Heart left ventricle (tissue), 16 donors: ENCODE data around the gene BZW1. TPM values are rescaled to one million over a fixed set of nuclear protein-coding genes. Genes with fewer than 3 reads are reported as not detected.
"Not testable (repeated sequence)": the region's sequence is repeated elsewhere in the genome, so short reads cannot be mapped to it uniquely, and the experiment has no call there.

Experiments used
- ATAC-seq, 4 donors: fragments of 200-7000 bp; cut with Tn5 transposase; one replicate each; pipeline ENCODE4 v1.9.1; 2020 to 2022; ENCODE audit warnings: moderate library complexity in 4 of 4, mild to moderate bottlenecking in 3 of 4, moderate number of reproducible peaks in 1 of 4
- DNase-seq, 5 donors: peaks; one replicate each; pipeline ENCODE4 v3.0.0-alpha.2; 2020
- H3K27ac ChIP-seq, 12 donors: fragments of 200-600 bp; sonication (generic) in 4 of 12; one replicate each; pipeline versions ENCODE4 v1.5.0 to v1.8.0; 2016 to 2022; ENCODE audit warnings: mild to moderate bottlenecking in 2 of 12
- H3K27me3 ChIP-seq, 9 donors: fragments of 200-600 bp; sonication (generic) in 2 of 9; one replicate each; pipeline versions ENCODE4 v1.5.1 to v1.8.0; 2016 to 2022; ENCODE audit warnings: mild to moderate bottlenecking in 3 of 9
- H3K36me3 ChIP-seq, 9 donors: fragments of 200-600 bp; sonication (generic) in 2 of 9; one replicate each; pipeline versions ENCODE4 v1.5.0 to v1.8.0; 2018 to 2022; ENCODE audit warnings: mild to moderate bottlenecking in 2 of 9
- H3K4me1 ChIP-seq, 12 donors: fragments of 200-600 bp; sonication (generic) in 4 of 12; one replicate each; pipeline versions ENCODE4 v1.5.0 to v1.8.0; 2016 to 2022; ENCODE audit warnings: mild to moderate bottlenecking in 3 of 12
- H3K4me3 ChIP-seq, 12 donors: fragments of 200-600 bp; sonication (generic) in 4 of 12; one replicate each; pipeline versions ENCODE4 v1.5.0 to v1.8.0; 2017 to 2022; ENCODE audit warnings: mild to moderate bottlenecking in 9 of 12, moderate library complexity in 4 of 12
- H3K9me3 ChIP-seq, 12 donors: fragments of 200-600 bp; sonication (generic) in 4 of 12; one replicate each; pipeline versions ENCODE4 v1.5.0 to v1.8.0; 2016 to 2022; ENCODE audit warnings: mild to moderate bottlenecking in 1 of 12
- CTCF ChIP-seq, 12 donors: fragments of 200-600 bp; sonication (generic) in 4 of 12; IDR thresholded peaks; one replicate each; pipeline versions ENCODE4 v1.5.0 to v1.8.0; 2018 to 2022; ENCODE audit warnings: antibody characterized with exemption in 12 of 12, mild to moderate bottlenecking in 5 of 12
- POLR2A ChIP-seq, 2 donors: fragments of 450-650 bp; IDR thresholded peaks; one replicate each; pipeline ENCODE4 v1.6.1; 2017; ENCODE audit warnings: antibody characterized with exemption in 2 of 2, mild to moderate bottlenecking in 2 of 2, moderate library complexity in 2 of 2
- WGBS, 4 donors: extraction: QIAGEN DNeasy Blood & Tissue Kit in 2 of 4; methylation state at CpG; one replicate each; pipeline versions ENCODE4 v1.1.5 to v1.1.7; 2013 to 2018; 5-methylcytosine and 5-hydroxymethylcytosine counted together
- intact Hi-C, 10 donors: fragments of 100-400 bp; cut with DNase I; formaldehyde crosslinking; loops; one replicate each; pipeline versions ENCODE4 v1.11.1 to v1.14.2; 2022
- polyA plus RNA-seq, 2 donors: library from polyadenylated mRNA; stranded (reverse); fragments of 200-250 nt; gene quantifications; one replicate each; pipeline ENCODE4 v1.2.3, GENCODE V29; 2013
- total RNA-seq, 9 donors: library from RNA; depleted of rRNA in 2 of 9; stranded (reverse); fragments of >200 nt in 2 of 9; fragmentation: NEBNext Ultra II Directional in 3 of 9; extraction: Animal tissue kit (Norgen Biotek cat#: 25700) in 3 of 9; gene quantifications; one replicate each; pipeline versions ENCODE4 v1.1.0 to v1.2.4, GENCODE V29; 2016 to 2023
- donor health status: ischemic (EF 13 %, LVEDD 7.1; RV severe dilation, severe dysfunction).
- donor health status: healthy with polysubstance abuse.
- donor health status: DM: no; HTN: yes; CAD: no.
- donor health status: DM: no; HTN: no; CAD: no.
- donor health status: ischemic (EF 25% LVEDD 6.9; RV normal size, moderate dysfunction).
- donor health status: ischemic (EF 25% LVEDD 5.7; RV mildly dilated, moderate dysfunction).
- donor health status: healthy.
- donor health status: DM: yes; HTN: yes; CAD: no.
- donor health status: ischemic (EF 35%, LVEDD 5.7; RV mildly dilated, moderate dysfunction).
- donor health status: nonischemic (EF 11% LVEDD 7.7; RV severe dilation, severe dysfunction).
- donor health status: DM: yes; HTN: yes; CAD: no.
- donor health status: PGD.
- donor health status: ischemic (EF 29% LVEDD 5.4; RV normal size, mild dysfunction).
- donor health status: nonischemic (EF 23%, LVEDD 6.1; RV moderate dilation, normal function).

The BZW1 gene
- total and polyA plus RNA-seq, 11 donors, result 10.7 to 147 (median 87.3) TPM

DNA sequence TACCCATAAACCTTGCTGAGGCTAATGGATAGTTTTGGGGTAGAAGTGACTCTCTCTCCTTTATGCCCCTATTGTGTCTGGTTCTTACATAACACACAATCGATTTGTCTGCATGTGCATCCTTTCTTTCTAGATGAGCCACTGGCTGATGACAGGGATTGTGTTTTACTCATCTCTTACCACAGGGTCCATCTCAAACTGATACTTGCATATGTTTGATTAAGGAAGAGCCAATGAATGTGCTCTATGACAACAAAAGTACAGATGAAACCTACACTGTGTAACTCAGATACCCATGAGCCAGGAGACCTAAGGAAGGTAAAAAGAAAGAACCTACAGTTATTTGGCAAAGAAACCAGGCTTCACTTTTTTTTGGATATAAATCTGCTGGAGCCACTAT, 13.2 kb upstream of the BZW1 start:
- intact Hi-C loops, result no loop called here
- ATAC-seq (no peak), DNase-seq (no peak)
- no peaks in the 10 kb centered on the region for H3K9me3 ChIP-seq
- H3K27me3 ChIP-seq, result no peaks in the 10 kb centered on the region
- 90 to 97% (median 93%) methylated on average over 1 of the region's 1 CpG for WGBS, 4 donors
- H3K27ac ChIP-seq, result no peak overlapping the region
- H3K36me3 ChIP-seq, result no peaks in the 10 kb centered on the region
- H3K4me1 ChIP-seq, result peaks cover 0 to 11% (median 0%) of the 10 kb centered on the region in 12 donors
- TF ChIP-seq POLR2A (IDR thresholded peaks at IDR 0.05) (no peak), CTCF (IDR thresholded peaks at IDR 0.05) (no peak)
- H3K4me3 ChIP-seq, result no peak overlapping the region

DNA sequence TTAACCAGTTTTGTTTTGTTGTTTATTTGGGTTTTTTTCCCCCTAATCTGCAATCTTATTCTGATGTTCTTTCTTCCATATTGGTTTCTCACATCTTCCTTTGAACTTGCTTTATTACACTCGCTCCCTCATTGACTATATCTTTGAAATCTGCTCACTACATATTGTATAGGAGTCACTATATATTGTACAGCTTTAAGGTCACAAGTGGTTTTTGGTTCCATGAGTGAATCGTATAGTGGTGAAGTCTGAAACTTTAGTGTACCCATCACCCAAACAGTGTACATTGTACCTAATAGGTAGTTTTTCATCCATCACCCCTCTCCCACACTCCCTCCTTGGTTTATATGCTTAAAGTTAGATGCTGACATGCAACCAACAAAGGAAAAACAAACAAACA, 11.3 kb upstream of the BZW1 start:
- intact Hi-C loops, result no loop called here
- 89 to 96% (median 94%) methylated on average over 2 of the region's 2 CpGs for WGBS, 4 donors

DNA sequence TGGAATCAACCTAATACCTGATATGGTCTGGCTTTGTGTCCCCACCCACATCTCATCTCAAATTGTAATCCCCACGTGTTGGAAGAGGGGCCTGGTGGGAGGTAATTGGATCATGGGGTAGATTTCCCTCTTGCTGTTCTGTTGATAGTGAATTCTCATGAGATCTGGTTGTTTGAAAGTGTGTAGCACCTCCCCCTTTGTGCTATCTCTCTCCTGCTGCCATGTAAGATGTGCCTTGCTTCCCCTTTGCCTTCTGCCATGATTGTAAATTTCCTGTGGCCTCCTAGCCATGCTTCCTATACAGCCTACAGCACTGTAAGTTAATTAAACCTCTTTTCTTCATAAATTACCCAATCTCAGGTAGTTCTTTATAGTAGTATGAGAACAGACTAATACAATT, 10.3 kb upstream of the BZW1 start:
- ATAC-seq, intact Hi-C loops, H3K27me3 ChIP-seq, H3K4me3 ChIP-seq, DNase-seq, H3K9me3 ChIP-seq, H3K4me1 ChIP-seq, H3K27ac ChIP-seq, H3K36me3 ChIP-seq: not testable (repeated sequence)
- WGBS, 4 donors, result no CpG with 5 or more reads among the region's 1 CpG

More for the DNA sequence above, 11.3 kb upstream of the BZW1 start:
- Histone ChIP-seq H3K4me3 (no peak overlapping the region), H3K27me3 (no peaks in the 10 kb centered on the region), H3K36me3 (no peaks in the 10 kb centered on the region), H3K27ac (no peak overlapping the region), H3K9me3 (no peaks in the 10 kb centered on the region), H3K4me1 (peaks cover 0 to 11% (median 0%) of the 10 kb centered on the region in 12 donors)
- DNase-seq (no peak), ATAC-seq (no peak)
- no peak for TF ChIP-seq POLR2A (IDR thresholded peaks at IDR 0.05)

- no peak for TF ChIP-seq CTCF (IDR thresholded peaks at IDR 0.05)
- DNase-seq, result no peak
- 87 to 89% (median 88%) methylated on average over 7 of the region's 7 CpGs for WGBS, 4 donors
- ATAC-seq, result no peak
- Histone ChIP-seq H3K36me3 (peaks cover 0 to 17% (median 15%) of the 10 kb centered on the region in 9 donors), H3K4me3 (no peak overlapping the region), H3K27ac (peak overlapping the region; percentile 7 to 99 (median 98)), H3K9me3 (no peaks in the 10 kb centered on the region), H3K27me3 (no peaks in the 10 kb centered on the region), H3K4me1 (peaks cover 6 to 33% (median 27%) of the 10 kb centered on the region in 12 donors)
- intact Hi-C loops, result loop anchor here in 7 of 10 donors (2.0 to 5.0 kb wide), 5 partner anchors 53 to 897 kb away; partner anchors contain the start of genes CLK1 (in 3 of the 7), C2orf69 (in 1 of the 7), NIF3L1 (in 1 of the 7) and PPIL3 (in 1 of the 7)
These were observed 2.0 kb upstream of the BZW1 start for GRCh38 chr2:200809506-200810251.

DNA sequence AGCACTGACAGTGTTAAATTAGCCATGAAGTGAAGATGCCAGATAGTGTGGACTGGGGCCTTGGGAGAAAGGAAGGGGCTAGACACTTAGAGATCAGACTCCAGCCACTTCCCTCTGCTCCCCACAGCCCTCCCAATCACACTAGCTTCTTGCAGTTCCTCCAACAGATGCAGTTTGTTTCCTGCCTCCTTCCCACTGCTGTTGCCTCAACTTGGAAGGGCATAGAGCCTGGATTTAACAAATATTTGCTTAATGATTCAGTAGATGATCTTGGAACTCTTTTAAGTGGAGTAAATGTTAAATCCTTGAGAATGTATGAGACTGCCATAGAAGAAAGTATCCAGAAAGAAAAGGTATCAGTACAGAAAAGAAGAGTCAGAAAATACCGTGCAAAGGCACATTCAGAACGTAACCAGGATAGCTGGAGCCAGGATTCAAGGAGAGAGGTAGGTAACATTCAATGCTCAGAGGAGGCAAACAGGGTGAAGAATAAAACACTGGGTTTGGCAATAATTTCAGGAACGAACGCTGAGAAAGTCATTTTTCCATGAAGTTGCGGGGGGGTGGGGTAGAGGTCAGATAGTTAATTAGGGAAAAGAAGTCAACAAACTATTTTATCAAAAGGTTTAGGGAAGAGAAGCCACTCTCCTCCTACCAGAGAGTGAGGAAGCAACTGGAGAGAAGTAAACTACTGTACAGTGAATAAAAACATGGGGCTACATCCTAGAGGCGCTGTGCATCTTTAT, 1.3 kb upstream of the BZW1 start:
- peak in 4 of 5 donors; percentile 19 to 48 (median 34) for DNase-seq
- TF ChIP-seq POLR2A (IDR thresholded peaks at IDR 0.05) (no peak), CTCF (IDR thresholded peaks at IDR 0.05) (no peak)
- peak in 1 of 4 donors; percentile 3 for ATAC-seq

More for the DNA sequence above, 1.3 kb upstream of the BZW1 start:
- Histone ChIP-seq H3K4me3 (peak overlapping the region in 11 of 12 donors; percentile 60 to 99 (median 96)), H3K9me3 (no peaks in the 10 kb centered on the region), H3K27me3 (no peaks in the 10 kb centered on the region), H3K27ac (peak overlapping the region; percentile 93 to 99 (median 98)), H3K4me1 (peaks cover 6 to 41% (median 33%) of the 10 kb centered on the region in 12 donors), H3K36me3 (peaks cover 0 to 24% (median 22%) of the 10 kb centered on the region in 9 donors)
- 40 to 47% (median 45%) methylated on average over 6 of the region's 6 CpGs for WGBS, 4 donors
- intact Hi-C loops, result loop anchor here in 7 of 10 donors (2.0 to 5.0 kb wide), 5 partner anchors 52 to 898 kb away; partner anchors contain the start of genes CLK1 (in 3 of the 7), C2orf69 (in 1 of the 7), NIF3L1 (in 1 of the 7) and PPIL3 (in 1 of the 7)
